Brain microvascular endothelial cell (primary cell): ENCODE measurements around the gene FAM83F.

Experiments
- DNase-seq: peaks from one replicate; pipeline ENCODE4 v3.0.0-alpha.2; 2020
- H3K27ac ChIP-seq: fragments of 250-450 bp; sonication (Bioruptor Pico); 2 replicates; pipeline ENCODE4 v1.5.1; 2020; ENCODE audit warnings: mild to moderate bottlenecking, moderate library complexity
- H3K27me3 ChIP-seq: fragments of 250-450 bp; sonication (Bioruptor Pico); replicated peaks from 2 replicates; pipeline ENCODE4 v1.5.1; 2020; ENCODE audit warnings: mild to moderate bottlenecking
- H3K36me3 ChIP-seq: fragments of 250-450 bp; sonication (Bioruptor Pico); replicated peaks from 2 replicates; pipeline ENCODE4 v1.5.1; 2020; ENCODE audit warnings: mild to moderate bottlenecking
- H3K4me3 ChIP-seq: 2 replicates; pipeline ENCODE4 v1.5.1; 2011; ENCODE audit warnings: low read depth, mild to moderate bottlenecking, control low read depth, low read length, moderate library complexity
- CTCF ChIP-seq: IDR thresholded peaks from 2 replicates; pipeline ENCODE4 v1.5.1; 2011; ENCODE audit warnings: low read depth, mild to moderate bottlenecking, moderate library complexity, low read length, control low read depth, inconsistent platforms; ENCODE audit errors: missing control alignments
- in situ Hi-C: cut with HindIII; loops from 2 replicates; pipeline ENCODE4 v1.10.0; 2017; ENCODE audit warnings: low sequenced_read_pairs, low pct_ligation_motif_present

The FAM83F gene

GRCh38 chr22:39952347-39952746 lies 42.4 kb upstream of the FAM83F start:
- no peak overlapping the region for H3K4me3 ChIP-seq

GRCh38 chr22:39953101-39953500 lies 41.7 kb upstream of the FAM83F start:
- in situ Hi-C loops, result no loop called here
- H3K27me3 ChIP-seq, result no peaks in the 10 kb centered on the region
- no peaks in the 10 kb centered on the region for H3K36me3 ChIP-seq
- H3K4me3 ChIP-seq, result no peak overlapping the region
- no peak overlapping the region for H3K27ac ChIP-seq
- TF ChIP-seq CTCF, result no peak
- no peak for DNase-seq

More at GRCh38 chr22:39952347-39952746, 42.4 kb upstream of the FAM83F start:
- Histone ChIP-seq H3K27me3 (no peaks in the 10 kb centered on the region), H3K27ac (no peak overlapping the region), H3K36me3 (no peaks in the 10 kb centered on the region)
- in situ Hi-C loops, result no loop called here
- TF ChIP-seq CTCF, result no peak
- no peak for DNase-seq

- in situ Hi-C loops, result no loop called here
Observed at GRCh38 chr22:39954584-39955055, 40.1 kb upstream of the FAM83F start.

GRCh38 chr22:39955675-39956074 lies 39.1 kb upstream of the FAM83F start:
- TF ChIP-seq CTCF, result no peak
- no peak for DNase-seq

More at GRCh38 chr22:39954584-39955055, 40.1 kb upstream of the FAM83F start:
- DNase-seq, result peak; percentile 89
- Histone ChIP-seq H3K36me3 (no peaks in the 10 kb centered on the region), H3K27ac (peak overlapping the region; percentile 64), H3K4me3 (no peak overlapping the region), H3K27me3 (no peaks in the 10 kb centered on the region)
- TF ChIP-seq CTCF, result no peak

GRCh38 chr22:39956932-39957664 lies 37.7 kb upstream of the FAM83F start:
- no peaks in the 10 kb centered on the region for H3K36me3 ChIP-seq
- no peak for TF ChIP-seq CTCF
- DNase-seq, result no peak
- in situ Hi-C loops, result no loop called here
- no peaks in the 10 kb centered on the region for H3K27me3 ChIP-seq
- no peak overlapping the region for H3K4me3 ChIP-seq
- H3K27ac ChIP-seq, result no peak overlapping the region

More at GRCh38 chr22:39955675-39956074, 39.1 kb upstream of the FAM83F start:
- in situ Hi-C loops, result no loop called here
- Histone ChIP-seq H3K4me3 (no peak overlapping the region), H3K36me3 (no peaks in the 10 kb centered on the region), H3K27me3 (no peaks in the 10 kb centered on the region), H3K27ac (no peak overlapping the region)
